ENCODE measurements around the gene ADSL.

The ADSL gene

DNA sequence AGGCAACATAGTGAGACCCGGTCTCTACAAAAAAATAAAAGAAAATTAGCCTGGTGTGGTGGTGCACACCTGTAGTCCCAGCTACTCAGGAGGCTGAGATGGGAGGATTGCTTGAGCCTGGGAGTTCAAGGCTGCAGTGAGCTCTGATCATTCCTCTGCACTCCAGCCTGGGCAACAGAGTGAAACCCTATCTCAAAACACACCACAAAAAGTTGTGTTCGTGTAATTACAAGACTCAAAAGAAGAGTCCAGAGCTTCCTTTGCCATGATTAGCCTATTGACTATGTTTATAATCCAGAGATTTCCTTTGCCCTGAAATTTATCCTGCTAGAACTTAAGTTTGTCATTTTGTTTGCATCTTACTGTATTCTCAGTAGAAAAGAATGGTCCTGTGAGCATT lies 45.1 kb downstream of the ADSL start:
- TF ChIP-seq, protein P1, sequence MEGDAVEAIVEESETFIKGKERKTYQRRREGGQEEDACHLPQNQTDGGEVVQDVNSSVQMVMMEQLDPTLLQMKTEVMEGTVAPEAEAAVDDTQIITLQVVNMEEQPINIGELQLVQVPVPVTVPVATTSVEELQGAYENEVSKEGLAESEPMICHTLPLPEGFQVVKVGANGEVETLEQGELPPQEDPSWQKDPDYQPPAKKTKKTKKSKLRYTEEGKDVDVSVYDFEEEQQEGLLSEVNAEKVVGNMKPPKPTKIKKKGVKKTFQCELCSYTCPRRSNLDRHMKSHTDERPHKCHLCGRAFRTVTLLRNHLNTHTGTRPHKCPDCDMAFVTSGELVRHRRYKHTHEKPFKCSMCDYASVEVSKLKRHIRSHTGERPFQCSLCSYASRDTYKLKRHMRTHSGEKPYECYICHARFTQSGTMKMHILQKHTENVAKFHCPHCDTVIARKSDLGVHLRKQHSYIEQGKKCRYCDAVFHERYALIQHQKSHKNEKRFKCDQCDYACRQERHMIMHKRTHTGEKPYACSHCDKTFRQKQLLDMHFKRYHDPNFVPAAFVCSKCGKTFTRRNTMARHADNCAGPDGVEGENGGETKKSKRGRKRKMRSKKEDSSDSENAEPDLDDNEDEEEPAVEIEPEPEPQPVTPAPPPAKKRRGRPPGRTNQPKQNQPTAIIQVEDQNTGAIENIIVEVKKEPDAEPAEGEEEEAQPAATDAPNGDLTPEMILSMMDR (IDR thresholded peaks at IDR 0.05; ENCODE audit: low read depth, low read length) = no peak

DNA sequence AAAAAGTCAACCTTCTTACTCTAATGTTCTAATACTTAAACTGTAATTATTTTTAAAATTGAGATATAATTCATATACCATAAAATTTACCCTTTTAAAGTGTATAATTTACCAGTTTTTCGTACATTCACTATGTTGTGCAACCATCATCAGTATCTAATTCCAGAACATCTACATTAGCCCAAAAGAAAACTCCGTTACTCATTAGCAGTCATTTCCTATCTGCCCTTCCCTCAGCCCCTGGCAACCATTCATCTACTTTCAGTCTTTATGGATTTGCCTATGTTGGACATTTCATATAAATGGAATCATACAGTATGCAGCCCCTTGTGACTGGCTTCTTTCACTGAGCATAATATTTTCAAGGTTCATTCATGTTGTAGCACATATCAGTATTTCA lies 46.3 kb downstream of the ADSL start:
- TF ChIP-seq, protein P1 (IDR thresholded peaks at IDR 0.05; ENCODE audit: low read depth, low read length) = no peak
- DNase-seq (ENCODE audit: low read depth in 2 of 2) = peak; percentile 52 to 60
- H3K4me3 ChIP-seq (replicated peaks in 1 of 2; ENCODE audit: low read depth in 2 of 2, low read length in 2 of 2) = no peak overlapping the region

More for the DNA sequence above, 45.1 kb downstream of the ADSL start:
- no peak for DNase-seq (ENCODE audit: low read depth in 2 of 2)
- H3K4me3 ChIP-seq (replicated peaks in 1 of 2; ENCODE audit: low read depth in 2 of 2, low read length in 2 of 2) = no peak overlapping the region

DNA sequence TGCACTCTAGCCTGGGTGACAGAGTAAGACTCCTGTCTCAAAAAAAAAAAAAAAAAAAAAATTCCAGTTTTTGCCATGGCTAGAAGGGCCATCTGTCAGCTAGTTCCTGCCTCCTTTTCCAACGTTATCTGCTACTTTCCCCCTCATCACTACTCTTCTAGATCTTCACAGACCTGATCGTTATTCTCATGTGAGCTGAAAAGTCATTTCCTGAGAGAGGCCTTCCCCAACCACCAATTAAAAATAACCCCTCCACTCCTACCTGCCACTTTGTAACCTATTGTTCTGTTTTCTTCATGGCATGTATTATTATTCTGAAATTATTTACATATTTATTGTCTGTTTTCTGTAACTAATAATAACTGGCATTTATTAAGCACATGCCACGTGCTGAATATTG lies 48.3 kb downstream of the ADSL start:
- no peak overlapping the region for H3K4me3 ChIP-seq (replicated peaks in 1 of 2; ENCODE audit: low read depth in 2 of 2, low read length in 2 of 2)
- TF ChIP-seq, protein P1 (IDR thresholded peaks at IDR 0.05; ENCODE audit: low read depth, low read length) = no peak
- no peak for DNase-seq (ENCODE audit: low read depth in 2 of 2)

DNA sequence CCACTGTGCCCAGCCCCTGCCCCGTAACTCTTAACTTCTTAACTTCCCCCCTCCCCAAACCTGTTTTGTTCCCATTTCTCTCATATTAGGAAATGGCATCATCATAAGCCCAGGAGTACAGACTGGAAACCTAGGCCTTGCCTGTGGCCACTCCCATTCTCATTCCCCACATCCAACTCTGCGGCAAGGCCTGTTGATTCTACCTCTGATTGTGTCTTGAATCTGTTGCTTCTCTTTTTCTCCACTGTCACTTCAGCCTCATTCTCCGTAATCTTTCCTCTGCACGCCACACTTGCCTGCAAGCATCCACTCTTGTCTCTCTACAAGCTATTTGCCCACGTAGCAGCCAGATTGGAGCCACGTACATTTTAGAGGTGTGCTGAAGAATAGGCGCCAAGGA lies 49.3 kb downstream of the ADSL start:
- no peak overlapping the region for H3K4me3 ChIP-seq (replicated peaks in 1 of 2; ENCODE audit: low read depth in 2 of 2, low read length in 2 of 2)
- no peak for DNase-seq (ENCODE audit: low read depth in 2 of 2)
- TF ChIP-seq, protein P1 (IDR thresholded peaks at IDR 0.05; ENCODE audit: low read depth, low read length) = no peak

DNA sequence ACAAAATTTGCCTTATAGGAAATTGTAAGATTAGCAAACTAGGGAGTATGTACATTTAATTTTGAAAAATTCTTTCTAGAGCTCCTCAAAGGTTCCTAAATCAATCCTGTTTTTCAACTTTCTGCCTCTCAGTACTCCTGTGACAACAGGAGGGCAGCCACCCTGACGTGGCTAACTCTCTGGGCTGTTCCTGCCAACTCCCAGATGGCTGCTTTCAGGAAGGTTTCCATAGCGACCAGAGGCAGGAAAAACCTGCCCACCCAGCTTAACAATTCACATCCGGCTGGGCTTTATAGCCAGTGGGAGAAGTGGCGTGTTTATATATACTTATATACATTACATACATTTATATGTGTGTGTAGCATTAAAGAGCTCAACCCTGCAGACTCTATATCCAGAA lies 50.6 kb downstream of the ADSL start:
- TF ChIP-seq, protein P1 (IDR thresholded peaks at IDR 0.05; ENCODE audit: low read depth, low read length) = no peak
- H3K4me3 ChIP-seq (replicated peaks in 1 of 2; ENCODE audit: low read depth in 2 of 2, low read length in 2 of 2) = no peak overlapping the region
- peak; percentile 82 to 92 for DNase-seq (ENCODE audit: low read depth in 2 of 2)

DNA sequence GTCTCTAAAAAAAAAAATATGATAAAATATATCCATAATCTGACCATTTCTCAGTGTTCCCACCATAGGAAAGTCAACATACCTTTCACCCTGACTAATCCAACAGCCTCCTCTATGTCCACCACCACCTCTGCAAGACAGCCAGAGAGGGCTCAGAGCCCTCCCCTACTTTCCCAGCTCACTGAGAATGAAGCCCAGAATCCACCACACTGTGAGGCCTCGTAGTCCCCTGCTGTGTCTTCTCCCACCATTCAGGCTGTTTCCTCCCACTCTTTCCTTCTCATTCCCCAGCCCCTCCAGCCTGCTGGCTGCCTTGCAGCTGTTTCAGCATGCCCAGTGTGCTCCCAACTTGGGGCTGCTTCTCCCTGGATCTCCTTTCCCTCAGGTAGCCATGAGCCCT lies 51.1 kb downstream of the ADSL start:
- DNase-seq (ENCODE audit: low read depth in 2 of 2) = peak; percentile 36 to 47
- TF ChIP-seq, protein P1 (IDR thresholded peaks at IDR 0.05; ENCODE audit: low read depth, low read length) = no peak
- no peak overlapping the region for H3K4me3 ChIP-seq (replicated peaks in 1 of 2; ENCODE audit: low read depth in 2 of 2, low read length in 2 of 2)

DNA sequence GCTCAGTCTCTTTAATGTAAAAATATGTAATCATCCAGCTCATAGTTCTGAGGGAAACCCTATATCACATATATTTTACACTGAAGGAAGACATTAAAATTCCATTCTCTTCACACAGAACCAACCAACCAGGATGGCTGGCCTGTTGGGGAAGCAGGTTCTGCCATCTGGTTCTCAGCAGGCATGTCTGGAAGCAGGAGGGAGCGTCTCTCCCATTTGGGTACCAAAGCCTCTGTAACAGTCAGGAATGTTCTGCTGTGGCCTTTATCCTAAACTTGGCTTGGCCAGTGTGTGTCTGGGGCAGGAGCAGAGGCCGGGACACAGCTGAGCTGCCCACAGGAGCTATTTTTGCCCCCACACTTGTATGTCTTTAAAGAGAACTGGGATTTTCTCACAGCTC lies 53.3 kb downstream of the ADSL start:
- H3K4me3 ChIP-seq (replicated peaks in 1 of 2; ENCODE audit: low read depth in 2 of 2, low read length in 2 of 2) = no peak overlapping the region
- TF ChIP-seq, protein P1 (IDR thresholded peaks at IDR 0.05; ENCODE audit: low read depth, low read length) = no peak

More for the DNA sequence above, 53.3 kb downstream of the ADSL start:
- DNase-seq (ENCODE audit: low read depth in 2 of 2) = no peak
